Activated CD4-positive, alpha-beta T cell treated with anti-CD3 and anti-CD28 coated beads, Interleukin-2, amount 10 ng/mL, durations not matched to agents 7 days and 5 days (primary cell): ENCODE results near the gene TNP1. TPM values are rescaled to one million over a fixed set of nuclear protein-coding genes. Genes with fewer than 3 reads are reported as not detected.
A peak's percentile ranks its signal among the peaks of the same experiment; 100 is the strongest.

Experiments
- CTCF ChIA-PET: fragments of 350-600 bp; sonication (Branson Sonifier 250); formaldehyde crosslinking; loops from one replicate; lab custom pipeline; 2021; ENCODE audit warnings: antibody characterized with exemption; lab: Charles Lee
- POLR2A ChIA-PET: fragments of 350-600 bp; sonication (Branson Sonifier 250); formaldehyde crosslinking; loops from one replicate; lab custom pipeline; 2021; ENCODE audit warnings: antibody characterized with exemption; lab: Charles Lee
- DNase-seq: peaks from one replicate; pipeline ENCODE4 v3.0.0-alpha.2; 2020
- H3K27ac Mint-ChIP-seq: one replicate; pipeline ENCODE4 v1.8.0; 2021; ENCODE audit warnings: mild to moderate bottlenecking, moderate library complexity, mixed read lengths
- H3K27me3 Mint-ChIP-seq: one replicate; pipeline ENCODE4 v1.8.0; 2021; ENCODE audit warnings: mixed read lengths
- H3K36me3 Mint-ChIP-seq: one replicate; pipeline ENCODE4 v1.8.0; 2021; ENCODE audit warnings: low read depth, mixed read lengths
- H3K4me1 Mint-ChIP-seq: one replicate; pipeline ENCODE4 v1.8.0; 2021; ENCODE audit warnings: mixed read lengths
- H3K4me3 Mint-ChIP-seq: one replicate; pipeline ENCODE4 v1.8.0; 2021; ENCODE audit warnings: mild to moderate bottlenecking, moderate library complexity, mixed read lengths
- H3K9me3 Mint-ChIP-seq: one replicate; pipeline ENCODE4 v1.8.0; 2021; ENCODE audit warnings: mixed read lengths
- total RNA-seq, 2 experiments: library from RNA; stranded (reverse); gene quantifications; one replicate each; pipeline ENCODE4 v1.2.3, GENCODE V29; 2021

The TNP1 gene
- total RNA-seq, 2 experiments from 2014 or later = not detected

DNA sequence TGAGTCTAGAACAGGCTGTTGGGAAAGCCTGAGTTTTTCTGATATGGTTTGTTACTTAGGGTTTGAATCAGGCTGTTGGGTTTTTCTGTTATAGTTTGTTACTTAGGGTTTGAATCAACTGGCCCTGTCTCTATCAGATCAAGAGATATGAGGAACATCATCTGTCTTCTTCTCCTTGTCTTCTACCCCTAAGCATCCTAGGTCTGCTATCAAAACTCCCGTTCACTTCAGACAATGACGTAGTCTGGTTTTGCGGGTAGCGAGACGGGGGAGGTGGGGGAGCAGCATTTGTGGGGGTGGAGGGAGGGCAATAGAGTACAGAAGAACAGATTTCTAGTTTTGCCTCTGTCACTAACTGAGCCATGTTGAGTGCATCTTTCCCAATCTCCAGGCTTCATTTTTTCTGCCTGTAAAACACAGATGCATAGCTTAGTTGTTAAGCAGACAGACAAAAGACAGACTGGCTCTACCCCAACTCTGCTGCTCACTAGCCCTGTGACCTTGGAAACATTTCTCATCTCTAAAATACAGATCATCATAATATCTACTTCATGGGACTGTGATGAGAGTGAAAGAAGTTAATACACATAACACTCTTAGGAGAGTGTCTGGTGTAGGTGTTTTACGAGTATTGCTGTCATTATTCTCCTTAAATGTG lies 9.1 kb downstream of the TNP1 start:
- Mint-ChIP-seq H3K27ac (no peak overlapping the region), H3K4me1 (peaks cover 16% of the 10 kb centered on the region), H3K9me3 (no peaks in the 10 kb centered on the region), H3K27me3 (peaks cover 5% of the 10 kb centered on the region), H3K4me3 (no peak overlapping the region), H3K36me3 (no peaks in the 10 kb centered on the region)
- POLR2A ChIA-PET = no interaction called here
- CTCF ChIA-PET = interaction anchor here (1.1 kb wide), 1 partner anchor 310 kb away, joined by 3 read pairs; no protein-coding TSS in a partner anchor
- DNase-seq = no peak

DNA sequence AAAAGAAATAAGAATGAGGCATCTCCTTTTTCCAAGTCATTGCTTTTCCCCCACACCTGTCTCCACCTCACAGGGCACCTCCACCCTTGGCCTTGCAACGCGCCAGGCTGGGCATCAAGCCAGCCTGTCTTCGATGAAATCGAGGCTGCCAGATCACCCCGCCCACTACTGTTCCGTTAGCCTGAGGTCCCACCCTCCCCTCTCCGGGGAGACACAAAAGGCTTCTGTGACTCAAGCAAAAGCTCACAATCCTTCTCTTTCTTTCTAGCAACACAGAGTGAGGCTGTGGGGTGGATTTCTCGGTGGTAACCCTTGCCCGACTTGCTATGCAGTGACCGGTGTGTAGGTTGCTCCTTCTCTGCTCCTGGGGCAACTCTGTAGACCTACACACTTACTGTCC lies 9.9 kb downstream of the TNP1 start:
- DNase-seq = peak; percentile 7
- peak overlapping the region; percentile 44 for H3K27ac Mint-ChIP-seq
- ChIA-PET POLR2A (no interaction called here), CTCF (interaction anchor here (1.1 kb wide), 1 partner anchor 311 kb away, joined by 3 read pairs; no protein-coding TSS in a partner anchor)
- peaks cover 16% of the 10 kb centered on the region for H3K4me1 Mint-ChIP-seq
- no peaks in the 10 kb centered on the region for H3K9me3 Mint-ChIP-seq
- H3K4me3 Mint-ChIP-seq = no peak overlapping the region
- no peaks in the 10 kb centered on the region for H3K36me3 Mint-ChIP-seq
- H3K27me3 Mint-ChIP-seq = peaks cover 5% of the 10 kb centered on the region

DNA sequence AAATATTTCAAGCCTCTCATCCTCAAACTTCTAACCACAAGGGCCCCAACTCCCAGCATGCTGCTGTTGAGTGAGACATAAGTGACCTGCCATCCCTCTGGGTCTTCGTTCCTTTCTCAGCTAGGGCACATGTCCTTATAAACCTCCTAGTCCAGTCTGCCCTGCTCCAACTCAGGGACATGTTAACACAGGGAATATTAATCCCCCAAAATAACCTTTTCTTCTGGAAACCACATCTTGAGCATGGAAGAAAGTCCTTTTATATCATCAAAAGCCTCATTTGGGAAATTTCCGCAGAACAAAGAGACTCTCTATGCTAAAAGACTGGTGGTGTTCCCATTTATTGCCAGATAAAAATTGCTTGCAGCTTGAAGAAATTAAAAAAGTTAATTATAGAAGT lies 14.4 kb downstream of the TNP1 start:
- Mint-ChIP-seq H3K4me3 (no peak overlapping the region), H3K27me3 (peaks cover 10% of the 10 kb centered on the region), H3K27ac (no peak overlapping the region), H3K9me3 (no peaks in the 10 kb centered on the region), H3K36me3 (no peaks in the 10 kb centered on the region), H3K4me1 (peaks cover 8% of the 10 kb centered on the region)
- CTCF ChIA-PET = interaction anchor here (0.8 kb wide), 1 partner anchor 8 kb away, joined by 4 read pairs; no protein-coding TSS in a partner anchor
- POLR2A ChIA-PET = no interaction called here
- DNase-seq = no peak

DNA sequence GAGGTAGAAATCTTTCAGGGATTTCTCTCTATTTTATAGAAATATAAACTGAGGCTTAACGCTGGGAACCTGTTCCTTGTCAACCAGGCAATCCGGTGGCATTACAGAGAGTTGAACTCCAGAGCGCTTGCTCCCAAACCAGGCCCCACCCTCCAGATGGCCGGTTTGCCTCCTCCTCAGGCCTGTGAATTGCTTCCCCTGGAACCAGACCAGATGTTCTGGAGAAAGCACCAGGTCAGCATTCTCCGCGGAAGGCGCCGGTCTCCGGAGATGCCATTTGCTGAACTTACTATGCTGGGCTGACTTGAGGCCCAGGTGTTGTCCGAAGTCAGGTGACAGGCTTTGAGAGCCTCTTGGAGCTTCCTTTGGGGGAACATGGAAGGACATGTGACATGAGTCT lies 17.2 kb downstream of the TNP1 start:
- no peak overlapping the region for H3K27ac Mint-ChIP-seq
- no peaks in the 10 kb centered on the region for H3K36me3 Mint-ChIP-seq
- ChIA-PET CTCF (interaction anchor here (0.7 kb wide), 1 partner anchor 54 kb away, joined by 3 read pairs; no protein-coding TSS in a partner anchor), POLR2A (no interaction called here)
- H3K27me3 Mint-ChIP-seq = peaks cover 12% of the 10 kb centered on the region
- H3K4me1 Mint-ChIP-seq = no peaks in the 10 kb centered on the region
- DNase-seq = no peak
- no peak overlapping the region for H3K4me3 Mint-ChIP-seq
- H3K9me3 Mint-ChIP-seq = no peaks in the 10 kb centered on the region

DNA sequence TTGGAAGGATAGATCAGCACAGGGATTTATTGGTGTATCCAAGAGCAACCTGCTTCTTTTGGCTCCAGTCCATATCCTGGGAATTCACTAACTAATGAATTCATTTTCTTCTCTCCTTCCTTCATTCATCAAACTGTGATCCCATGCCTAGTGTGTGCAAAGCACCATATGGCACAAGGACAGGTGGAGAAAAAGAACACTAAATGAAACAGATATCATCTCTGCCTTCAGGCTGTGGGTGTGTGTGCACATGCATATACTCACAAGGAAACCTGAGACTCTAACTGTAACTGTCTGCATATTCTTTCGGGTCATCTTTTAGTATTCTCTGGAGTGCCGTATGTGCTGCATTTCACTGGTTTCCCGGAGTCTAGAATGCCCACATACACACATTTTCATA lies 20.2 kb downstream of the TNP1 start:
- no peak for DNase-seq
- no peaks in the 10 kb centered on the region for H3K36me3 Mint-ChIP-seq
- H3K9me3 Mint-ChIP-seq = no peaks in the 10 kb centered on the region
- no peaks in the 10 kb centered on the region for H3K4me1 Mint-ChIP-seq
- H3K4me3 Mint-ChIP-seq = no peak overlapping the region
- no peak overlapping the region for H3K27ac Mint-ChIP-seq
- peaks cover 13% of the 10 kb centered on the region for H3K27me3 Mint-ChIP-seq
- ChIA-PET CTCF (no interaction called here), POLR2A (no interaction called here)

DNA sequence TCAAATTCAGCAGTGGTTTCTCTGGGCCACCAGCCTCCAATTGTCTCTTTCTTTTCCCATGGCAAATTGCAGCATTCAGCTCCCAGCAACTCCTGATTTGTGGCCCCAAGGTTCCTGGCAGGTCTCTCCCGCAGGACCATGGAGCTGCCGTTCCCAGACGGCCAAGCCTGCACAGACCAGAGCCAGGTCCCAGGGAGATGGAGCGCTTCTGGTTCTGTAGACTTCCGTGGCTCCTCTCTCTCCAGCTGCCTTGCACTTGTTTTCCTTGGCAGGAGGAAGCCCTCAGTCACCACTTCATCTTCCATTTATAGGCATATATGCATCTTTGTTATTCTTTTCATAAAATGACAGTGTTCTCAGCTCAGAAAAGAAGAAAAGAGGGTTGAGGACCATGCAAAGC lies 21.7 kb downstream of the TNP1 start:
- no peaks in the 10 kb centered on the region for H3K36me3 Mint-ChIP-seq
- no peak overlapping the region for H3K4me3 Mint-ChIP-seq
- DNase-seq = no peak
- POLR2A ChIA-PET = no interaction called here
- CTCF ChIA-PET = no interaction called here
- H3K27me3 Mint-ChIP-seq = peaks cover 18% of the 10 kb centered on the region
- no peak overlapping the region for H3K27ac Mint-ChIP-seq
- no peaks in the 10 kb centered on the region for H3K9me3 Mint-ChIP-seq
- H3K4me1 Mint-ChIP-seq = no peaks in the 10 kb centered on the region

DNA sequence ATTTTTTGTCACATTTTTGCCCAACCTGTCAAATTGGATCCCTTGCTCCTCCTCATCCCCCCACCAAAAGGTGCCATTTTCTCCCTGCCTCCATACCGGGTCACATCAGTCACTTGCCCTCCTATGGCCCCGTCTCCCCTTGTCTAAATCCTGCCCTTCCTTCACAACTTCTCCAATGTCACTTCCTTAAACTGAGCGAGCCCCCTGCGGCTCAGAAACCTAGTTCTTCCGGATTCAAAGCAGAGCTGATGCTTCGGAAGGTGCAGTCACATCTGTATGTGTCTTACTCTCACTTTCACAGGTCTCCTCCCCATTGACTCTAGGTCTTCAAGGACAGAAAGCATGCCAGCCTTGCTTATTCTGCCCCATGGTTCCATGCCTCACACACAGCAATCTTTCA lies 22.1 kb downstream of the TNP1 start:
- H3K4me3 Mint-ChIP-seq = no peak overlapping the region
- no peak overlapping the region for H3K27ac Mint-ChIP-seq
- no peaks in the 10 kb centered on the region for H3K9me3 Mint-ChIP-seq
- ChIA-PET CTCF (interaction anchor here (1.3 kb wide), 1 partner anchor 13 kb away, joined by 4 read pairs; no protein-coding TSS in a partner anchor), POLR2A (no interaction called here)
- H3K36me3 Mint-ChIP-seq = no peaks in the 10 kb centered on the region
- DNase-seq = no peak
- no peaks in the 10 kb centered on the region for H3K4me1 Mint-ChIP-seq
- H3K27me3 Mint-ChIP-seq = peaks cover 18% of the 10 kb centered on the region

DNA sequence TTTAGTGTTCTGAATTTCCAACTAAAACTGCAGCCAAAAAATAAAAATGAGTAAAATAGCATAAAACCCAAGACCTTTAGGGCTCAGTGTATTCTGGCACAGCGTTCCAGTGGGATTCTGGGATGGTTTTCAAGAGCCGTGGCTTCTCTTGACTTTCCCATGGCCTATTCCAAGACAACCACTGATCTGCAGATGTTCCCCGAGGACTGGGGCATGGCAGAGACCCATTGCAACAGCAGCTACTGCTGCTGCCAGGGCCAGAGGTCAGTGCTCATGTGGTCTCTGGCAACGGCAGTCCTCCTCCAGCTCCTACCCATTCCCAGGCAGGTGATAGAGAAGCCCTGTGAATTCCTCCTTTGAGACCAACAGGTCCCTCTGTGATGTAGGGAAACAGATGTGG lies 26.8 kb downstream of the TNP1 start:
- Mint-ChIP-seq H3K36me3 (no peaks in the 10 kb centered on the region), H3K4me3 (no peak overlapping the region), H3K4me1 (no peaks in the 10 kb centered on the region), H3K27ac (no peak overlapping the region), H3K27me3 (peaks cover 26% of the 10 kb centered on the region), H3K9me3 (no peaks in the 10 kb centered on the region)
- POLR2A ChIA-PET = no interaction called here
- DNase-seq = no peak
- CTCF ChIA-PET = no interaction called here

DNA sequence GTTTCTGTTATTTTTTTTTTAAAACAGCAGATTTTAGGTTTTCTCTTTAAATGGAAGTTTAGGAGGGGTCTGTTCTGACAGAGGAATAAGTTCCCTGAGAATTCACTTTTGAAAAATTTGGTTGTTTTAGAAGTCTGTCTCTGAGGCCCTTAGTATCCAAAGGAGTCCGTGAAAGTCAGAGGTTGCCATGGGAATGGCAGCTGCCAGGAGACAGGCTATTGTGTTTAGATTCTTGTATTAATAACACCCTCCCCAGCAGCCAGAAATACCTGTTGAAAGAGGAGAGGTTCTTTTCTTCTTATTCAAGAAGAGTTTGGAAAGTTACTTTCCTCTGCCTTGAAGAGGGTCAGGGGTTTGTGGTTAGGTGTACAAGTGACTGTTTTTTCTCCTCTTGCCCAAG lies 29.5 kb downstream of the TNP1 start:
- H3K27ac Mint-ChIP-seq = no peak overlapping the region
- ChIA-PET POLR2A (no interaction called here), CTCF (no interaction called here)
- no peaks in the 10 kb centered on the region for H3K4me1 Mint-ChIP-seq
- no peaks in the 10 kb centered on the region for H3K9me3 Mint-ChIP-seq
- H3K4me3 Mint-ChIP-seq = no peak overlapping the region
- DNase-seq = no peak
- H3K27me3 Mint-ChIP-seq = peaks cover 23% of the 10 kb centered on the region
- H3K36me3 Mint-ChIP-seq = no peaks in the 10 kb centered on the region

DNA sequence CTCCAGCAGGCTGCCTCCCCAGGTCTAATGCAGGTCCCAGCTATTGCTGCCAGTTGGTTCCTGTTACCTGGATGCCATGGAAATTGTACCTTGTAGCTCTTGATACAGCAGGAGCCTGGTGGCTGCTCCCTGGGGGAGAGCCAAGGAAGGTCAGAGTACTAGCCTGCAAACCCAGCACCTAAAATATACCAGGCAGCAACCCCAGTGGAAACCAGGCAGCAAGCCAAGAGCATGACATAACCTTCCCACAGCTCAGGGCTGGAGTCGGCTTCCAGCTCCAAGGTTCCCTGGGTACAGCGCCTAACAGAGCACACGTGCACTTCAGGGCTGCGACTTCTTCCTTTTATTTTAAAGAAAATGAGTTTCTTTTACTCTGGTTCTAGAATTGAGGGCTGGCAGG lies 30.3 kb downstream of the TNP1 start:
- no peak for DNase-seq
- Mint-ChIP-seq H3K27me3 (peaks cover 23% of the 10 kb centered on the region), H3K4me1 (no peaks in the 10 kb centered on the region), H3K27ac (no peak overlapping the region), H3K4me3 (no peak overlapping the region), H3K9me3 (no peaks in the 10 kb centered on the region), H3K36me3 (no peaks in the 10 kb centered on the region)
- ChIA-PET CTCF (interaction anchor here (0.8 kb wide), 1 partner anchor 91 kb away, joined by 3 read pairs; no protein-coding TSS in a partner anchor), POLR2A (no interaction called here)

DNA sequence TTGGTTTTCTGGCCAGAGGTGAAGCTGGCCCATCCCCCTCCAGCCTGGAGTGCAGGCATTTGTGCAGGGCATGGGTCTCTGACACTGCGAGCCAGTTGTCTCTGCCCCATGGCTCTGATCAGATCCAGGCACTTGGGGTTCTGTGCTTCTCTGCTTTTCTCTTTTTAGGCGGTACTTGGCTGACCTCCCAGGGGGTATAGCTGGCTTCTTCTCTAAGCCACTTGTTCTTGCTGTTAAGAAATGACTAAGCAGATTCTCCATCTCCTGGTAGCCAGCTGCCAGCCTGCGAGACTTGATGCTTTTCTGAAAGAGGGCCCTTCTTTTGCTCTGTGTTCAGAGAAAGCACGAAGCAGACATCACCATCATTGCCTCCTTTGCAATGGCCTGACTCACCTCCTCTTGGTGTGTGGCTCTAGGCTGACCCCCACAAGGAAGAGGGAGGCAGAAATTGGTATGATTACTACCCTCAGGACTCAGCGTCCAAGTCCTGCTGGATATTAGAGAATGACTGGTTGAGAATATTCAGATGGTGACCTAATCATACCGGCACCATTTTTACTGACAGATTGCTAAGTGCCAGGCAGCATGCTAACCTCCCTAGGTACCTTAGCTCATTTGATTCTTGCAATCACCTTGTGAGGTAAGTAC lies 32.7 kb downstream of the TNP1 start:
- POLR2A ChIA-PET = no interaction called here
- Mint-ChIP-seq H3K27ac (no peak overlapping the region), H3K27me3 (peaks cover 18% of the 10 kb centered on the region), H3K9me3 (no peaks in the 10 kb centered on the region), H3K36me3 (no peaks in the 10 kb centered on the region), H3K4me3 (no peak overlapping the region), H3K4me1 (no peaks in the 10 kb centered on the region)
- CTCF ChIA-PET = interaction anchor here (0.6 kb wide), 1 partner anchor 13 kb away, joined by 3 read pairs; no protein-coding TSS in a partner anchor
- DNase-seq = no peak

DNA sequence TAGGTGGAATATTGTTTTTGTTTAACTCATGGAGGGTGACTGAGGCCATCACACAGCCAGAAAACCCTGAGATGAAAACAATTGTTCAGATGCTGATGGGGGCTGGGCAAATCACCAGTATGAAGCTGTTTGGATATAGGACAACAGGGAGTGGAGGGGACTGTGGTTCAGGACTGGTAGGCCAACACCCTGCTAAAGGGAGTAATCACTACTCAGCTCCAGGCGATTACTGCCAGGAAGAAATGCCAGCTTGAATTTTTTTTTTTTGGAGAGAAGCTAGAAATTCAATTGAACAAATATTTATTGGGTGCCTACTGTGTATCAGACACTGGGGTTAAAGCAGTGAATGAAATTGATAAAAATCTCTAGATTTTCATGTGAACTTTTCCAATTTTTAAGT lies 37.4 kb downstream of the TNP1 start:
- Mint-ChIP-seq H3K4me3 (no peak overlapping the region), H3K27ac (no peak overlapping the region), H3K9me3 (no peaks in the 10 kb centered on the region), H3K27me3 (peaks cover 11% of the 10 kb centered on the region), H3K36me3 (no peaks in the 10 kb centered on the region), H3K4me1 (no peaks in the 10 kb centered on the region)
- POLR2A ChIA-PET = no interaction called here
- no peak for DNase-seq
- CTCF ChIA-PET = no interaction called here

DNA sequence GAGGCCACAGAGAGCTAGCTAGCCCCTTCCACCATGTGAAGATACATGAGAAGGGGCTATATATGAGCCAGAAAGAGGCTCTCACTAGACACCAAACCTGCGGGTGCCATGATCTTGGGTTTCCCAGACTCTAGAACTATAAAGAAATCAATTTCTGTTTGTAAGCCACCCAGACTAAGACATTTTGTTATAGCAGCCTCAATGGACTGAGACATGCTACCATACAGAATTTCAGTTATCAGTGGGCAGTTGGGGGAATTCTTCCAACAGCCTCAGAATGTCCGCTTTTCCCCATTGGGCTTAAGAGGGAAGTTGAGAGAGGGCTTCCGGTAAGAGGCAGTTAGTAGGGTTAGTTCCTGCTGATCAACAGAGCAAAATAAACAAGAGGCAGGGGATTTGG lies 39.2 kb downstream of the TNP1 start:
- Mint-ChIP-seq H3K27me3 (peaks cover 18% of the 10 kb centered on the region), H3K4me3 (no peak overlapping the region), H3K36me3 (no peaks in the 10 kb centered on the region), H3K4me1 (no peaks in the 10 kb centered on the region), H3K9me3 (no peaks in the 10 kb centered on the region), H3K27ac (no peak overlapping the region)
- DNase-seq = no peak
- POLR2A ChIA-PET = no interaction called here
- CTCF ChIA-PET = no interaction called here
